Eye (tissue), 1 donor: ENCODE results near the gene NOS1AP.

Experiments
- DNase-seq: peaks from one replicate; pipeline ENCODE4 v3.0.0-alpha.2; 2015

Gene NOS1AP

DNA sequence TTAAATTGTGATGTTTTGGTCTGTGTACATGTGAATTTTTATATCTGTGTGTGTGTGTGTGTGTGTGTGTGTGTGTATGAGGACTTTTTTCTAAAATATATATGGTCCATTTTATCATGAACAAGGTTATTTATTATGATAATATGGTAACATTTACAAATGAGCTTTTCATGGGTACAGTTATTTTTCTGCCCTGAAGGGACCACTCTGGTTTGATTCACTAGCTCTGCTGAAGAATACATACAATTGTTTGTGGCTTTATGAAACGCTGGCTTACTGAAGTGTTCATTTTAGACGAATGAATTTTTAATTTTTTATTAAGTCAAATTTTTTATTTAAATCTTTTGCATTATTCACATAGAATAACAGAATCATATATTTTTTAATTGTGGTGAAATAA, 235.2 kb downstream of the NOS1AP start:
- DNase-seq, result no peak

DNA sequence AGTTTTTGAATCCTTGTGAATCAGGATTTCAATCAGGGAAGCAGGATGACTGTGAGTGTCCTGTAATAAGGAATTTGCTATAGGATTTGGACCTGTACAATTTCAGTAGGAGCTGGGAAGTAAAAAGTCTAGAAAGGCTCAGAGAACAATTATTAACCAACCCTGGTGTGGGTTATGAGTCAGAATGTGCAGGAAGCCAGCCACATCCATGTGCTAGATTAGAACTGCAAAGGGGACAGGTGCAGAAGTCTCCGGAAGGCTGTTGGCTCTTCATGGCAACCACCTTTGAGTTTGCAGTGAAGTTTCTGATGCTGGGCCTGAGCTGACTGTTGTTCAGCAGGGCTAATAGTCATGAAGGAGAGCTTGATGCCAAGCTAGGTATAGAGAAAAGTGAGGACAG, 236.5 kb downstream of the NOS1AP start:
- DNase-seq, result no peak

DNA sequence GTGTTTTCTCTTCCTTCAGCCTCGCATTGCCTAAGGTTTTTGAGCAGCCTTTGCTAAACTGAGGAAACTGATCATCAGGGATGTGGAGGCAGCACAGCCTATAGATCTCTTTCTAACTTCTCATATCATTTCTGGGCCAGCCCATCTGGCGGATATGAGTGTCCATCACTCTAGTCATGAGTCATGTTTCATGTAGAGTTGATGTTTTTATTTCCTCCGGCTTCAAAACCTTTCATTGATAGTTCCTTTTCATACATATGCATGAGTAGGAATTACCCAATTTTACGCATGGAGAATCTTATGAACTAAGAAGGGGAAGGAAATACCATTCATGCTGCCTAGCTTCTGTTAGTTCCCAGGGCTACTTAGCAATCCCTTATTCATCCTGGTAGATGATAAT, 240.8 kb downstream of the NOS1AP start:
- DNase-seq, result no peak

DNA sequence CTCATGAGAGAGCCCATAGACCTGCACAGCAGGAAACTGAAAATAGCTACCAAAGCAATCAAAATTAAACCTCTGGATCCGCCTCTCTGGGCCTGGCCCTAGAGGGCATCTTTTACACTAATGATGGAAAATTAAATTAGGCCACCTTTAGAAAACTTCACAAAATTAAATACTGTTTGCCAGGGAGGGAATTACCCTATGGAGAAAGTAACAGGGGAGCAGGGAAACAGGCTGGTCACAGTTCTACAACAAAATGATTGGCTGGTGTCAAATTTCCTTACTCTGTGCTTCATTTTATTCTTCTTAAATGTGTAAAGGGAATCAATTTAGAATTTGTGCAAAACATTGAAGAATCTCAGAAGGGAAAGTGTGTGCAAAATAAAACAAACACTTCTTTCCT, 244.7 kb downstream of the NOS1AP start:
- no peak for DNase-seq

DNA sequence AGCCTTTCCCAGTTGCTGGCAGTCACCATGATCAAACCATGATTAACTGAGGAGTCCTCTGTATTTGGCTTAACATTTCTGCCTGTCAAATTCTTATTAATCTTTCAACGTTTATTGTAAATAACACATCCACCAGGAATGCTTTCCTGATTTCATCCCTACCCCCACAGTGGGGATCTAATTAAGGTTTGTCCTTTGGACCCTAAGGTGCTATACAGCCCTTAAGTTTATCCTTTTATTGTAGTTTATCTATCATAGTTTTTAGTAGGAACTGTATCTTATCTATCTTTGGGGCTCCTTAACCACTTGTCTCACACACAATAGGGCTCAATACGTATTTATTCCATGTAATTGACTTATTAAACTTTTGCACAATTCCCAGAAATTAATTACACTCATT, 246.2 kb downstream of the NOS1AP start:
- no peak for DNase-seq

DNA sequence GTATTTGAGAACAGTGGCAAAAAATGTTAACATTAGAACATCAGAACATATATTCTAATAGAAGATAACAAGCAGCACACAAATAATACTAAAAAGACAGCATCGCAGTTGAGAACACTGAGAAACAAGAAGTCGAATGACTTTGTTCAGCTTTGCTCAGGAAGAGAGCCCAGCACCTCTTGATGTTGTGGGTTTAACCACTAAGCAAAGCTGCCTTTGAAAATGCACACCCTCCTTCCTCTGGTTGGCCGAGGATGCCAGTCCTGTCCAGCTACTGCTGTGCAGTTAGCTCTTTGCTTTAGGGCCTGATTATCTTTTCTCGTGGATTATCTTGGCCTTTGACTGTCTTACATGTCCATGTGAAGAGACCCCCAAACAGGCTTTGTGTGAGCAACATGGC, 246.7 kb downstream of the NOS1AP start:
- DNase-seq, result no peak

DNA sequence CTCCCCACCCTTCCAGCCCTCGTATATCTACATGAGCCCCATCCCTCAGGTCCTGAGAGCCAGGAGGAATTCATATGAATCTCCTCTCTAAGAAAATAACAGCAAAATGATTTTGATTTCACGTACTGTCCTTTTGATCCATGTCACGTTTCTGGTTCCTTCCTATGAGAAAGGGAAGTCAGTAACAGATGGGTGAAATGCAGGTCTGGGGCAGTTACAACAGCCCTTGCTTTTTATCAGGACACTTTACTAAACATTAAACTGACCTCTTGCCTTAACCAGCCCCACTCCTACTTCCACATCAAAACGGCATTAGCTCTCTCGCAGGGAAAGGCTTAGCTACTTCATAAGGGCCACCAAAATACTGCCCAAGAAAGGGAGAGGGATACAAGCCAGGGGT, 248.1 kb downstream of the NOS1AP start:
- no peak for DNase-seq

DNA sequence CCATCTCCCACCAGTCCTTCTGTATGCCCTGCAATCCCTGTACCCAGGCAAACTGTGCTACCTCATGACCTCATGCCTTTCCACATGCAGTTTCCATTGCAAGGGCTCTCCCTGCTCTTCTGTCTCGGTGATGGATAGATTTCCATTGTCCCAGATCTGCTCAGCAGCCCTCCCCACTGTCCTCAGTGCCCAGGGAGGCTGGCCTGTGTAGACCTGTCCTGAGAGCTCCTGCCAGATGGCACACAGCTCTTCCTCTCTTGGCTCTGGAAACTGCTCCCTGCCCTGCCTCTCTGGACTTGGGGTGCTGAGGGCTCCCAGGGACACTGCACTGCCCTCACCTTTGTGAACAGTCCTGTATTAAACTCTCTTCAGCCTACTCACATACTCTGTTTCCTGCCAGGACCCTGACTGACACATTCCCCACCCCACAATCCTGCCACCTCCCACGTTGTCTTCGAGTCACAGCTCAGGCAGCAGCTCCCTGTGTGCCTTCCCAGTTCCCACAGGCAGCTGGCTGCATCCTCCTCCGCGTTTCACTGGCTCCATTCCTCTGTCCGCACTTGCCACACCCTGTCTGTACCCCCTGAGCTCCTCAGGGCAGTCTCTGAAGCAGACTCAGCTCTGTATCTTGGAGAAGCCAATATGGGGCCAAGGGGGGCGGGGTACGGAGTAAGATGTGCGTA, 250.1 kb downstream of the NOS1AP start:
- no peak for DNase-seq

DNA sequence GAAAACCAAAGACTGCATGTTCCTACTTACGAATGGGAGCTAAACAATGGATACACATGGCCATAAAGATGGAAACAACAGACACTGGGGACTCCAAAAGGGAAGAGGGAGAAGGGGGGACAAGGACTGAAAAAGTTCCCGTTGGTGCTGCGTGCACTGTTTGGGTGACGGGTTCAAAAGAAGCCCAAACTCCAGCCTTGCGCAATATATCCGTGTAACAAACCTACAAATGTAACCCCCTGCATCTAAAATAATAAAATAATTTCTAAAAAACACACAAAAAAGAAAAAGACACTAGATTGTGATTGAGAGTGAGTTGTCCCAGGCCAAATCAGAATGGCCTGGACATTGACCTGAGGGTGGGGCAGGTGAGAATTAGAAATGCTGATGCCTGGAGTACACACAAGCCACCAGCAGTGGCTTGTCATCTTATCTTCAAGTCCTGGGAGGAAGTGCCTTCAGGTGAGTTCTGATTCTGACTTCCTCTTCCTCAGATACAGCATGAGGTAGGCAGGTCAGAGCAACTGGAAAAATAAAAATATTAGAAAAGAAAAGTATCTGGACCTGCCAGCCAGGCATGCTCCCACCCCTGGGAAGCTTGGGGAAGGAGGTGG, 252.4 kb downstream of the NOS1AP start:
- no peak for DNase-seq

DNA sequence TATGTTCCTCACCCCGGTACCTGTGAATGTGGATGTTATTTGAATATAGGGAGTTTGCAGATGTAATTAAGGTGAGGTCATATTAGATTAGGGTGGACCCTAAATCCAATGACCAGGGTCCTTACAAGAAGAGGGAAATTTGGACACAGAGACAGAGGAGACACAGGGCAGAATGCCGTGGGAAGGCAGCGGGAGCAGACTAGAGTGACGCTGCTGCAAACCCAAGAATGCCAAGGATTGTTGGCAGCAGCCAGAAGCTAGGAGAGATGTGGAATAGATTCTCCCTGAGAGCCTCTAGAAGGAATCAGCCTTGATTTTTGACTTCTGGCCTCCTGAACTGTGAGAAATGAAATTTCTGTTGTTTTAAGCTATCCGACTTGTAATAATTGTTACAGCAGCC, 253.5 kb downstream of the NOS1AP start:
- no peak for DNase-seq

DNA sequence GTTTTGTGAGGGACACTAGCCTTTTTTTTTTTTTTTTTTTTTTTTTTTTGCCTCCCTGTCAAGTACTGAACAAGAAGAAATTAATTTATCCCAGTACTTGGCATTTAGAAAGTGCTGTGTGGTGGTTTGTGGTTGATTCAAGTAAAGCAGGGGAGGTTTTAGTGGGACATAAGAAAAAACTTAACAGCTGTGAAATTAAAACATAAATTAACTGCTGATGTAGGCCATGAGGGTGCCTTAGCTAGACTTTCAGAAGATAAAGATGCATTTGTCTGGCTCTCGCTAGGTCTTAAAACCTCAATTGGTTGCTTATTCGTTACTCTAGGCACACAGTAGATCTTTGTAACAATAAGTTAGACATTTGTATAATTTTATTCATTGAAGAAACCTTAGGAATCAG, 254.9 kb downstream of the NOS1AP start:
- no peak for DNase-seq

DNA sequence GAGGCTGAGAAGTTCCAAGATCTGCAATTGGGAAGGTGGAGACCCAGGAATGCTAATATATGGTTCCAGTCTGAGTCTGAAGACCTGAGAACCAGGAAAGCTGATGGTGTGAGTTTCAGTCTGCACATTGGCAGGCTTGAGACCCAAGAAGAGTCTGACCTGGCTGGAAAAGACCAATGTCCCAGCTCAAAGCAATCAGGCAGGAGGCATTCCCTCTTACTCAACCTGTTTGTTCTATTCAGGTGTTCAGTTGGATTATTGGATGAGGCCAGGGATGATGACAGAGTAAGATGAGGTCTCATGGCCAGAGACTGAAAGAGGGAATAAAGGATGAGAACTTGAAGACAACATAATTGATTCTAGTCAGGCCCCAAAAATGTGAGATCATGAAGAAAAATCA, 257.1 kb downstream of the NOS1AP start:
- DNase-seq, result no peak

DNA sequence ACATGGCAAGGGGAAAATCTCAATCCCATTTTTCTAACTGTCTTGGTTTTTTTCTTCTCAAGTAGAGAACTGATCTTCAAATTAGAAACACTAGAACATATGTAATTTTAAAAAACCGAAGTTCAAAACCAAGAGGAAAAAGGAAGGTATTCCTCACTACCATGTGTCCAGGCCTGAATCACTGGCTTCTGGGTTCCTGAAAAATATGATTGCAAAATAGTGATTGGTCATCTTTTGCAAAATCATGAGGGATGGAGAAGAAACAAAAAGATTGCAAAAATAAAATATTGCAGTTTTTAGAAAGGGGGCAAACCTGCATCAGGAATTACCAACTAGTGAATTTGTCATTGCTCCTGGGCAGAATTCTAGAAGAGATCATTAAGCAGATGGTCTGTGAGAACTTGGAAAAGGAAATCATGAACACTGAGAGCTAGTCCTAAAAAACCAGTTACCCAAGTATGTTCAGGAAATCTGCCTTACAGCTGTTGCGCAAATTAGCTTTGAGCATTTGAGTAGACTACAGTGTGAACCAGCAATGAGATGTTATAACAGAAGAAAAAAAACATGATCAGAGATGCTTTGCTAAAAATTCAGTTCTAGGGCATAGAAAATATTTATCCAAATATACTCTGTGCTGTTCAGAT, 257.8 kb downstream of the NOS1AP start:
- no peak for DNase-seq

DNA sequence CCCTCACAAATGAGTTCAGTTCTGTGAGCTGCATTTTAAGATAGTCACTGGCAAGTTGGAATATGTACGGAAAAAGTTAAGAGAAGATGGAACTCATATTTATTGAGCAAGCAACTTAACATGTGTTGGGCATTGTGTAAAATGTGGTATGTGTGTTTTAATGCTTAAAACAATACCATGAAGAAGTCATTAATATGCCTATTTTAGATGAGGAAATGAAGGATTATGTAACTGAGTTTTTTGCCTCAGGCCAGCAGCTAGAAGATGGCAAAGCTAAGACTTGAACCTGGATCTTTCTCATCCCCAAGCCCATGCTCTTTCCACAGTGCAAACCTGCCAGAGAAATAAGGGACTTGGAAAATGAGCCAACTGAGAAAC, 258.3 kb downstream of the NOS1AP start:
- no peak for DNase-seq

DNA sequence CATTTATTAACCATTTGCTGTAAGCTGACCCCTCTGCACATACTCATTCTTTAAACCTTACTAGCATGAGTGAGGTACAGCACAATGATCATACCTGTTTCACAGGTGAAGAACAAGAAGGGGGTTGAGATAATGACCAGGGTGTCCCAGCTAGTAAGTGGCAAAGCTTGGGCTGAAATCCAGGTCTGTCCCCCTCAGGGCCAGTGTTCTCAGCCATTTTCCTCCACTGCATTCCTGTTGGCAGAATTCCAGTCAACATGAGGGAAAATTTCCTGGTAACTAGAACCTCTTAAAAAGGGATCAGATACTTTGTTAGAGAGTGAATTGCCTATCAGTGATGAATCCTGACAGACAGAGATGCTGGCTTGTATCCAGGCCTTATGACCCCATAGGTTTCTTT, 259.0 kb downstream of the NOS1AP start:
- no peak for DNase-seq

DNA sequence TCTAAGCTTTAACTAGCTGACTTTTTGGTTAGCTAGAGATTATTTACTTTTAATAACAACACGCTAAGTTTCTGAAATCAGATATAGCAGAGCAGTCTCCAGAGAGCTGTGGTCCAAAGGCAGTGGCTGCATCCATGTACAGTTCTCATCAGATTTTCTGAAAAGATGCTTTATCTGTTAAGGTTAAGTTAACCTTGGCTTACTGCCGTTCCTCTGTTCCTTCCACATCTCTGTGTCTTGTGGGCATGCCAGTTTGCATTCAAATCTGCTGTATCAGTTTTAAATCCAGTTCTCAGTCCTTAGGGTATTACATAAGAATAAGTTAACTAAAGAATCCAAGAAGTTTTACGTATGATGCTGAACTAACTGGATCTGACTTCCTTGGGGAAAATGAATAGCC, 260.3 kb downstream of the NOS1AP start:
- peak; percentile 47 for DNase-seq

DNA sequence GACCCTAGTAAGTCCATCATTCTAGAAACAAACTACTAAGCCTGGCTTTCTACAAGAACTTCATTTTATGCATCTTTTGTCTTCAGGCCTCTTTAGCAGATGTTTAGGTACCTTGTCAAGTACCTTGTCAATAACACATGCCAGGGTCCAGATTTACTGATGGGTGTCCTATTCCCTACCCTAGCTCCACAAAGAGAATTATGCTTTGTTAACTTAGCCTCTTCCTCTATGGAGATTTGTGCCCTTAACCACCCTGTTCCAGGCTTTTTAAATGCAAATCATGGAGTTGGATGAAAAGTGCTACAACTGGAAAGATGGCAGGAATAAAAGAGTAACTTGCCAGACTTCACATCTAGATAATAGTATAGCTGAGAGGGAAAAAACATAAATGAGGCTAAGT, 264.5 kb downstream of the NOS1AP start:
- no peak for DNase-seq

DNA sequence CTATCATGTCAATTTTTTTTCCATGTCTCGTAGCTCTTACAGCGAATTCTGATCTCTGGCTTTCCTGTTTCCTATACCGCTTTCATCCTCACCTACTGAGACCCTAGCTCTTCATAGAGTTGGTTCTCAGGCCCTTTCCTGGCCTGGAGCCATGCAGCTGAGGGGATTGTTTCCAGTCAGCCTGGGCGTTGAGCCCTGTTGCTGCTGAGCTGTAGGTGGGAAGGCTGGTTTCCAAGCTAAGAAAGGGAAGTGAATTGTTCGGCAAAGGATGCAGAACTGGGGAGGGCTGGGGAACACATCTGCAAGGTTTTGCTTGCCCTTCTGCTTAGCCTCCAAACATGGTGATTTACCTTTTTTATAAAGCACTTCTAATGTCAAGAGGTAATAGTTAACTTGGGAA, 265.6 kb downstream of the NOS1AP start:
- DNase-seq, result no peak

DNA sequence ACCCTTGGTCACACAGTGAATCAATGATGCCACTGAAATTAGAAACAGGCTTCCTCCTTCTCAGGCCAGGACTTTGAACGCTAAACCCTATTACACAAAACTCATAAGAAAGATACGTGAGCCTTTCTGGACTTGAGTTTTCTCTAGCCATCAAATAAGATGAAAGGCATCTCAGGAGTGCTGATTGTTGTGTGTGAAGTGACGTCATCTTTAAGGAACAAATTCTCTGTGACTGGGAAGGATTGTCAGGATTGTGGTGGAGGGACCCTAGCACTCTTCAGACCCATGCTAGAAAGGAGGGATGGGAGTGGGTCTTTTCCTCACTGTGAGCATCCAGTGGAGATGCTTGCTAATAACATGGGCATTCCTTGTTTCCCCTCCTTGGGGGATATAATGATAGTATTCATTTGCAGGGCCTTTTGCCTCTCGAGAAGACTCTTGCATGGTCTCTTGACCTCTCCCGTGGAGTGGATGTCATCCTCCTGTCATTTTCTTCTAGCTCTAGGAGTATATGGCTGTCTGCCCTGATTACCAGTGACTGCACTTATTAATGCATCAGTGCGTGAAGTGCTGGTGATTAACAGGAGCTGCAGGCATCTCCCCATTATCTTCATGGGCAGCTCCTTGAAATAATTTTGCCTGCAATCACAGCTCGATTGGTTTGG, 267.3 kb downstream of the NOS1AP start:
- DNase-seq, result peak; percentile 92

DNA sequence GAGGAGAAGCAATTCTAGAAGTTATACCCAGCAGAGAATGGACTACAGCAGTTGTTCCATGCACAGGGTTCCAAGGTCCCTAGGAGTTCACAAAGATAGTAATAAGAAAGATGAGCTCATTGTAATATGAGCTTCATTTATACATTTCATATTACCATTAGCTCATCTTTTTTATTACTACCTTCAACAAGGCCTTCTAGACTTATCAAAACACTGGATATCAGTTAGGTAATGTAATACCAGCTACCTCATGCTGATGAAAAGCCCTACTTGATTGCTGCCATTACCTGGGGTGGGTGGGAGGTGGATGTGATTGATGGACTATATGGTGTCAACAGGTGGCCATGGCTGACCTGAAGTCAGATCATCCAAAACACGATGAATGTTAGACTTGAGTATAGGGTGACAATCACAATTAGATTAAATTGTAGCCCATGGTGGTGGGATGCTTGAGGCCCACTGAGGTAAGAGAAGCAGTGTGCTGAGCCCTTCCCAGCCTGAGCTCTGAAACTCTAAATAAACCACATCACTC, 273.0 kb downstream of the NOS1AP start:
- DNase-seq, result no peak

DNA sequence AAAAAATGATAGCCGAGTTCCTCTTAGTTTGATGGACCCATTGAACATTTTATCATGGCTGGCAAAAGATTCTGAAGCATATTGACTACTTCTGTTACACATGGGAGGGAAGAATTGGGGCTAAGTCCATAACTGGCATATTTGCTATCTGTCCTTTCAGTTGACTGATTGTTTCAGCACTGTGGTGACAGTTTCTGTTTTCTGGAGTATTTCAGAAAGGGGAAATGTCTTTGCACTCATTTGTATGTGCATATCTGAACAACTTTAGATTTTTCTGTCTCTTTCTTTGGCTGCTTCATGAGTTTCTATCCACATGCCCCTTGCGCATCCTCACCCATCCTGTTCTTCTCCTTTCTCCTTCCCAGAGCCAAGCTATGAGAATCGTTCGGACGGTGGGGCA, 274.0 kb downstream of the NOS1AP start:
- DNase-seq, result no peak

DNA sequence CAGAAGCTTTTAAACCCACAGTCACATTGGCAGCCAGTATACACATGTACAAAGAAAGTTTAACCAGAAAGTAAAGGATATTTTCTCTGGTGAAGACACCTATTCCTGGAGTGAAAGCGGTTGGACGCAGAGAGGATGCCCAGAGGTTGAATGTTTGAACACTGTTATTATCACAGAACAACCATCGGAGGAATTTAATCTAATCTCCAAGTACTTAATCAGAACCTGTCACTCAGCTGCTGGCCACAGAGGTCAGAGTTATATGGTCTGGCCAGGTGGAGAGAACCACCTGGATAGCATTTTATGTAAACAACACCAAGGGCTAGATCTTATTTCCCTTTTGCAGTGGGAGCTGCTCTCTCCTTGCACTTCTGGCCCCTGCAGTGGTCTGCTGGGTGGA, 277.8 kb downstream of the NOS1AP start:
- DNase-seq, result no peak

DNA sequence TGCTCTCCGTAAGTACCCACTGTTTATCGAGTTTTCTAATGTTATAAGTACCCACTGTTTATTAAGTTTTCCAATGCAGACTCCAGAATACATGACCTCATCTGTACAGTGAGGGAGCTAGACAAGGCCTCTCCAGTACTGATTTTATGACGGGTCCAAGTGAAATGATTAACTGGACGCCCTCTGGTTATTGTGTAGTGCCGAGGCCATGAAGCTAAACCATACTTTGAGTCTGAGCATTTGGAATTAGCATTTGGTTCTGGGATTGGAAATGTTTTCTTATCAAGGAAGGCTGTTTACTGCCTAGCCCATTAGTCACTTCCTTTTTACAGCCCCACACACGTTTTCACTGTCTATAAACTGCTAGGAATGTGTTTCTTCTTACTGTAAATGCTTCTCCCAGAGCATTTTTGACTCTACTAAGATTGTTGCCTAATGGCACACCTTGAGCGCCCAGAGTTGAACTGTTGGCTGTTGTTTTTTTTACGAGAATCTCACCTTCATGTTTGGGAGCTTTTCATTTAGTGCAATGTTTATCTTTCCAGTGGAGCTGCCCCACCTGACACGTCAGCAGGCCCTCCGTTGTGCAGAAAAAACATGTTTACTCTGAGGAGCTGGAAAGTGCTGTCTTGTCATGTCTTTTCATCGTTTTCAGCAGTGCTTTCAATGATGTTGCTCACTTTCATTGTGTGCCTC, 280.3 kb downstream of the NOS1AP start:
- DNase-seq, result no peak
